ENCODE data around the gene ZNF79. TPM values are rescaled to one million over a fixed set of nuclear protein-coding genes. Genes with fewer than 3 reads are reported as not detected.

The ZNF79 gene
- total RNA-seq, 1 experiment from 2014 or later = 9.3 TPM

- peaks cover 64% of the 10 kb centered on the region for H3K36me3 Mint-ChIP-seq (ENCODE audit: insufficient read depth, unreplicated experiment)
- no peak for DNase-seq (ENCODE audit: unreplicated experiment)
- H3K9me3 Mint-ChIP-seq (ENCODE audit: unreplicated experiment) = no peaks in the 10 kb centered on the region
- H3K27ac Mint-ChIP-seq (ENCODE audit: low read depth, unreplicated experiment) = no peak overlapping the region
- no peaks in the 10 kb centered on the region for H3K4me1 Mint-ChIP-seq (ENCODE audit: insufficient read depth, unreplicated experiment)
- no TSS peak for BruUV-seq (replicated peaks)
- CTCF ChIA-PET = interaction anchor here (0.7 kb wide), 3 partner anchors 35 to 295 kb away, joined by 3 read pairs; no protein-coding TSS in a partner anchor
- intact Hi-C loops (cut with micrococcal nuclease) = no loop called here
- POLR2A ChIA-PET = no interaction called here
- TF ChIP-seq CTCF (IDR thresholded peaks at IDR 0.05; ENCODE audit: unreplicated experiment) = no peak
- no peak overlapping the region for H3K4me3 Mint-ChIP-seq (ENCODE audit: unreplicated experiment)
- no peaks in the 10 kb centered on the region for H3K27me3 Mint-ChIP-seq (ENCODE audit: insufficient read depth, unreplicated experiment)
Measured at GRCh38 chr9:127492616-127493015, 68.4 kb downstream of the ZNF79 start.

GRCh38 chr9:127493592-127494303, 69.6 kb downstream of the ZNF79 start:
- no peaks in the 10 kb centered on the region for H3K27me3 Mint-ChIP-seq (ENCODE audit: insufficient read depth, unreplicated experiment)
- intact Hi-C loops (cut with micrococcal nuclease) = no loop called here
- no peaks in the 10 kb centered on the region for H3K4me1 Mint-ChIP-seq (ENCODE audit: insufficient read depth, unreplicated experiment)
- CTCF ChIA-PET = interaction anchor here (0.8 kb wide), 1 partner anchor 241 kb away, joined by 3 read pairs; the partner anchor contains the start of gene TOR2A
- no peak for DNase-seq (ENCODE audit: unreplicated experiment)
- H3K4me3 Mint-ChIP-seq (ENCODE audit: unreplicated experiment) = no peak overlapping the region
- POLR2A ChIA-PET = no interaction called here
- no peak for TF ChIP-seq CTCF (IDR thresholded peaks at IDR 0.05; ENCODE audit: unreplicated experiment)
- H3K27ac Mint-ChIP-seq (ENCODE audit: low read depth, unreplicated experiment) = no peak overlapping the region
- peaks cover 68% of the 10 kb centered on the region for H3K36me3 Mint-ChIP-seq (ENCODE audit: insufficient read depth, unreplicated experiment)
- no peaks in the 10 kb centered on the region for H3K9me3 Mint-ChIP-seq (ENCODE audit: unreplicated experiment)
- no TSS peak for BruUV-seq (replicated peaks)

- Mint-ChIP-seq H3K27ac (ENCODE audit: low read depth, unreplicated experiment) (no peak overlapping the region), H3K4me3 (ENCODE audit: unreplicated experiment) (no peak overlapping the region)
- intact Hi-C loops (cut with micrococcal nuclease) = no loop called here
Measured at GRCh38 chr9:127494304-127494702, 70.1 kb downstream of the ZNF79 start.

More at GRCh38 chr9:127494304-127494702, 70.1 kb downstream of the ZNF79 start:
- H3K9me3 Mint-ChIP-seq (ENCODE audit: unreplicated experiment) = no peaks in the 10 kb centered on the region
- ChIA-PET POLR2A (no interaction called here), CTCF (interaction anchor here (0.8 kb wide), 1 partner anchor 241 kb away, joined by 3 read pairs; the partner anchor contains the start of gene TOR2A)
- H3K36me3 Mint-ChIP-seq (ENCODE audit: insufficient read depth, unreplicated experiment) = peaks cover 68% of the 10 kb centered on the region
- TF ChIP-seq CTCF (IDR thresholded peaks at IDR 0.05; ENCODE audit: unreplicated experiment) = no peak
- BruUV-seq (replicated peaks) = no TSS peak
- no peaks in the 10 kb centered on the region for H3K27me3 Mint-ChIP-seq (ENCODE audit: insufficient read depth, unreplicated experiment)
- H3K4me1 Mint-ChIP-seq (ENCODE audit: insufficient read depth, unreplicated experiment) = no peaks in the 10 kb centered on the region
- no peak for DNase-seq (ENCODE audit: unreplicated experiment)

Other genes starting within 250 kb of the ZNF79 start
- gene GARNL3, start 159.6 kb upstream of the ZNF79 start, total RNA-seq (2022) = 4.9 and 6.1 TPM in 2 replicates
- 13.7 and 14.0 TPM in 2 replicates for gene SLC2A8, start 27.2 kb upstream of the ZNF79 start, total RNA-seq (2022)
- 3,086 and 3,252 TPM in 2 replicates for gene RPL12, start 27.0 kb downstream of the ZNF79 start, total RNA-seq (2022)
- gene LRSAM1, start 27.1 kb downstream of the ZNF79 start, total RNA-seq (2022) = 23.5 and 26.2 TPM in 2 replicates
- 20.0 and 36.6 TPM in 2 replicates for gene STXBP1, start 187.9 kb downstream of the ZNF79 start, total RNA-seq (2022)

All from MCF 10A (cell line).